K562 (cell line): ENCODE data around the gene AGK. TPM values are rescaled to one million over a fixed set of nuclear protein-coding genes. Genes with fewer than 3 reads are reported as not detected.
A peak's percentile ranks its signal among the peaks of the same experiment; 100 is the strongest.

Experiments
- ATAC-seq: fragments of 200-7000 bp; cut with Tn5 transposase; 3 replicates; pipeline ENCODE4 v1.9.1; 2020; ENCODE audit warnings: moderate library complexity
- BruUV-seq: library from RNA; stranded (reverse); fragments of 400-500 nt; replicated peaks from 2 replicates; lab custom pipeline; 2021; lab: Mats Ljungman, UMichigan
- CTCF ChIA-PET: fragments of 300-600 bp; formaldehyde crosslinking; extraction: SDS; loops from one replicate; lab custom pipeline; 2021; ENCODE audit warnings: low intra/inter-chr PET ratio; lab: Yijun Ruan, JAX
- POLR2A ChIA-PET: fragments of 300-600, 350-650 bp; sonication (Branson Sonifier 250); formaldehyde crosslinking; extraction: SDS; loops from one replicate; lab custom pipeline; 2021; ENCODE audit warnings: antibody characterized with exemption, inconsistent platforms; lab: Yijun Ruan, JAX
- DNase-seq, 4 experiments: peaks; one replicate each; pipeline versions ENCODE4 v3.0.0 to v3.0.0-alpha.2; 2011 to 2018; ENCODE audit warnings: low spot score in 3 of 4, mixed read lengths in 3 of 4; ENCODE audit errors: extremely low read depth in 1 of 4
- FAIRE-seq: peaks from 2 replicates; lab custom pipeline; 2011; peaks lifted over from hg19 to GRCh38; lab: Jason Lieb, UNC
- H2AFZ ChIP-seq: 2 replicates; pipeline ENCODE4 v1.6.0; 2011; ENCODE audit warnings: low read depth, low read length, control low read depth, inconsistent platforms
- H3K27ac ChIP-seq: fragments of 200-600 bp; 3 replicates; pipeline ENCODE4 v1.8.0; 2011; ENCODE audit warnings: low read depth, mild to moderate bottlenecking, control low read depth, inconsistent platforms, low read length, moderate library complexity, mixed read lengths; ENCODE audit errors: extremely low read depth
- H3K27me3 ChIP-seq, 2 experiments: fragments of 300-600 bp in 1 of 2; 2 replicates in 1 of 2; 3 replicates in 1 of 2; pipeline versions ENCODE4 v1.6.0 to v1.8.0; 2011; ENCODE audit warnings: inconsistent platforms in 2 of 2, low read length in 2 of 2, mild to moderate bottlenecking in 1 of 2, mixed read lengths in 1 of 2, moderate library complexity in 1 of 2; ENCODE audit not compliant: control insufficient read depth in 2 of 2, insufficient read depth in 2 of 2
- H3K36me3 ChIP-seq: fragments of 300-600 bp; 3 replicates; pipeline ENCODE4 v1.8.0; 2011; ENCODE audit warnings: mild to moderate bottlenecking, low read length, inconsistent platforms; ENCODE audit not compliant: control insufficient read depth, insufficient read depth
- H3K4me1 ChIP-seq, 2 experiments: fragments of 200-600 bp in 1 of 2; replicated peaks in 1 of 2; 2 replicates in 1 of 2; 3 replicates in 1 of 2; pipeline versions ENCODE4 v1.5.1 to v1.8.0; 2011; ENCODE audit warnings: inconsistent platforms in 2 of 2, low read length in 2 of 2, mild to moderate bottlenecking in 1 of 2, mixed read lengths in 1 of 2, moderate library complexity in 1 of 2; ENCODE audit not compliant: control insufficient read depth in 2 of 2, insufficient read depth in 2 of 2
- H3K4me2 ChIP-seq: 2 replicates; pipeline ENCODE4 v1.6.1; 2011; ENCODE audit warnings: low read length, control low read depth, inconsistent platforms, mixed read lengths; ENCODE audit not compliant: insufficient read depth
- H3K4me3 ChIP-seq: fragments of 200-600 bp; sonication (generic), shearing (Covaris generic); 2 replicates; pipeline ENCODE4 v1.5.1; 2016; ENCODE audit warnings: control low read depth, inconsistent platforms
- H3K79me2 ChIP-seq: fragments of 200-600 bp; 3 replicates; pipeline ENCODE4 v1.8.0; 2011; ENCODE audit warnings: low read length, inconsistent platforms; ENCODE audit not compliant: control insufficient read depth, insufficient read depth
- H3K9ac ChIP-seq, 2 experiments: 2 replicates each; pipeline versions ENCODE4 v1.6.0 to v1.6.1; 2011; ENCODE audit warnings: low read depth in 2 of 2, low read length in 2 of 2, control low read depth in 1 of 2, inconsistent platforms in 1 of 2, mild to moderate bottlenecking in 1 of 2, mixed read lengths in 1 of 2; ENCODE audit not compliant: insufficient read depth in 1 of 2
- H3K9me1 ChIP-seq: one replicate; pipeline ENCODE4 v1.6.0; 2011; ENCODE audit warnings: inconsistent platforms, mild to moderate bottlenecking, low read length, moderate library complexity; ENCODE audit not compliant: control insufficient read depth, insufficient read depth
- H3K9me3 ChIP-seq: replicated peaks from 2 replicates; pipeline ENCODE4 v1.5.1; 2011; ENCODE audit warnings: low read depth, low read length, inconsistent platforms; ENCODE audit not compliant: control insufficient read depth, insufficient read depth
- H4K20me1 ChIP-seq: replicated peaks from 2 replicates; pipeline ENCODE4 v1.6.1; 2011; ENCODE audit warnings: low read length, inconsistent platforms, mixed read lengths; ENCODE audit not compliant: control insufficient read depth, insufficient read depth
- C11orf30 ChIP-seq: fragments of 450-650 bp; IDR thresholded peaks from 2 replicates; pipeline ENCODE4 v1.6.1; 2016; ENCODE audit warnings: low read depth, mild to moderate bottlenecking
- MAFG ChIP-seq: fragments of 450-650 bp; conservative IDR thresholded peaks from 2 replicates; pipeline ENCODE4 v1.6.1; 2016; ENCODE audit warnings: missing genetic modification characterization, missing compliant biosample characterization
- MAFK ChIP-seq: IDR thresholded peaks from 2 replicates; pipeline ENCODE4 v1.6.1; 2011; ENCODE audit warnings: low read length, improper control_type of control experiment
- POLR2AphosphoS5 ChIP-seq: IDR thresholded peaks from 2 replicates; pipeline ENCODE4 v1.6.1; 2011; ENCODE audit warnings: mild to moderate bottlenecking, low read depth, low read length, moderate library complexity; ENCODE audit not compliant: control insufficient read depth, insufficient read depth
- YBX1 ChIP-seq: fragments of 450-650 bp; IDR thresholded peaks from 2 replicates; pipeline ENCODE4 v1.7.1; 2016; ENCODE audit warnings: mild to moderate bottlenecking
- ZNF316 ChIP-seq: fragments of 450-650 bp; IDR thresholded peaks from 2 replicates; pipeline ENCODE4 v1.6.1; 2016
- ZNF592 ChIP-seq: fragments of 450-650 bp; IDR thresholded peaks from 2 replicates; pipeline ENCODE4 v1.6.1; 2017; ENCODE audit warnings: antibody characterized with exemption, mild to moderate bottlenecking
- WGBS: fragments of 100-300 bp; shearing (Covaris generic); methylation state at CpG from one replicate; pipeline ENCODE4 v1.1.6; 2016; ENCODE audit warnings: low coverage, mixed read lengths; ENCODE audit not compliant: insufficient coverage; ENCODE audit errors: missing lambda C conversion rate; 5-methylcytosine and 5-hydroxymethylcytosine counted together
- in situ Hi-C: fragments of 300-500 bp; cut with MboI; formaldehyde crosslinking; loops from 4 replicates; pipeline ENCODE4 v1.15.0; 2018; ENCODE audit warnings: inconsistent platforms, mixed read lengths
- intact Hi-C: fragments of 100-400 bp; cut with micrococcal nuclease; formaldehyde crosslinking; loops from 2 replicates; pipeline ENCODE4 v1.14.2; 2022
- polyA plus RNA-seq, 8 experiments: library from polyadenylated mRNA; depleted of rRNA in 4 of 8; stranded (reverse) in 5 of 8; unstranded in 3 of 8; fragments of >200 nt; fragmentation: Nextera tagmentation in 2 of 8; fragmentation: Illumina TruSeq in 1 of 8; extraction: Ambion mirVana in 2 of 8; extraction: Trizol in 1 of 8; gene quantifications; 2 replicates each; pipeline versions ENCODE4 v1.2.1 to v1.2.3, GENCODE V29; 2011 to 2014; ENCODE audit warnings: inconsistent platforms in 1 of 8, missing spikeins in 1 of 8
- total RNA-seq, 7 experiments: library from RNA; depleted of rRNA in 6 of 7; stranded (reverse); fragments of >200 nt in 6 of 7; fragmentation: Illumina TruSeq in 2 of 7; extraction: Trizol in 2 of 7; gene quantifications; 2 replicates each; pipeline versions ENCODE4 v1.2.1 to v1.2.3, GENCODE V29; 2011 to 2021; ENCODE audit warnings: low replicate concordance in 1 of 7

The AGK gene
- total and polyA plus RNA-seq, 9 of the 15 experiments (the other 6 are each of a cell fraction or from before 2014, with no cell fraction given) = 50.7 to 128 (median 71.8) TPM

GRCh38 chr7:141598408-141598807 is 47.2 kb downstream of the AGK start:
- no peaks in the 10 kb centered on the region for H3K27me3 ChIP-seq
- no TSS peak for BruUV-seq
- in situ Hi-C loops = no loop called here
- no peaks in the 10 kb centered on the region for H3K79me2 ChIP-seq
- H3K4me2 ChIP-seq = no peak overlapping the region
- CTCF ChIA-PET = no interaction called here
- DNase-seq (no peak), ATAC-seq (no peak), FAIRE-seq (no peak)
- H3K9ac ChIP-seq = no peak overlapping the region
- 82% methylated on average over 2 of the region's 2 CpGs for WGBS
- H3K9me3 ChIP-seq = no peaks in the 10 kb centered on the region
- no peaks in the 10 kb centered on the region for H4K20me1 ChIP-seq
- H2AFZ ChIP-seq = no peak overlapping the region
- H3K36me3 ChIP-seq = peaks cover 50% of the 10 kb centered on the region; the same call in 2 of the 3 replicates
- POLR2A ChIA-PET = interaction anchor here (1.0 kb wide), 1 partner anchor 11 kb away, joined by 3 read pairs; no protein-coding TSS in a partner anchor
- no peak overlapping the region for H3K4me3 ChIP-seq
- no peaks in the 10 kb centered on the region for H3K9me1 ChIP-seq
- no peaks in the 10 kb centered on the region; a peak in 2 of 5 replicates for H3K4me1 ChIP-seq
- intact Hi-C loops = no loop called here
- no peak overlapping the region for H3K27ac ChIP-seq
- TF ChIP-seq C11orf30 (peak; percentile 65; the same call in 1 of the 2 replicates), POLR2AphosphoS5 (no peak), MAFK (peak; percentile 54), ZNF592 (no peak), MAFG (tag) (peak; percentile 63), YBX1 (no peak), ZNF316 (peak; percentile 88)
